Stimulated activated CD4-positive, alpha-beta T cell treated with anti-CD3 and anti-CD28 coated beads, Interleukin-2, amount 100 ng/mL, for 24 hours (primary cell): Measurements from ENCODE around the gene INPP5A.
A peak's percentile ranks its signal among the peaks of the same experiment; 100 is the strongest.
"Not testable (repeated sequence)": the region's sequence is repeated elsewhere in the genome, so short reads cannot be mapped to it uniquely, and the experiment has no call there.

Experiments
- DNase-seq, 2 donors: peaks; one replicate each; pipeline ENCODE4 v3.0.0-alpha.2; 2020

Gene INPP5A

GRCh38 chr10:132584081-132584480 is 46.5 kb downstream of the INPP5A start:
- DNase-seq = no peak

- no peak for DNase-seq
These were observed 48.4 kb downstream of the INPP5A start for GRCh38 chr10:132585732-132586722.

GRCh38 chr10:132586739-132587138 is 49.2 kb downstream of the INPP5A start:
- DNase-seq = no peak

GRCh38 chr10:132587175-132587574 is 49.6 kb downstream of the INPP5A start:
- DNase-seq = no peak

- peak; percentile 26 to 40 for DNase-seq
These were observed 50.9 kb downstream of the INPP5A start for GRCh38 chr10:132588301-132589013.

GRCh38 chr10:132589015-132589414 is 51.4 kb downstream of the INPP5A start:
- DNase-seq = no peak

- no peak for DNase-seq
These were observed 52.1 kb downstream of the INPP5A start for GRCh38 chr10:132589681-132590080.

- no peak for DNase-seq
These were observed 52.6 kb downstream of the INPP5A start for GRCh38 chr10:132590094-132590751.

- DNase-seq = no peak
These were observed 53.1 kb downstream of the INPP5A start for GRCh38 chr10:132590752-132591121.

- DNase-seq = no peak
These were observed 53.8 kb downstream of the INPP5A start for GRCh38 chr10:132591166-132591971.

- no peak for DNase-seq
These were observed 55.3 kb downstream of the INPP5A start for GRCh38 chr10:132592790-132593383.

- no peak for DNase-seq
These were observed 55.8 kb downstream of the INPP5A start for GRCh38 chr10:132593389-132593788.

- DNase-seq = no peak
These were observed 56.6 kb downstream of the INPP5A start for GRCh38 chr10:132593900-132594876.

GRCh38 chr10:132595021-132595420 is 57.4 kb downstream of the INPP5A start:
- no peak for DNase-seq

- DNase-seq = no peak
These were observed 58.3 kb downstream of the INPP5A start for GRCh38 chr10:132595854-132596253.

- DNase-seq = no peak
These were observed 59.2 kb downstream of the INPP5A start for GRCh38 chr10:132596742-132597279.

- no peak for DNase-seq
These were observed 60.1 kb downstream of the INPP5A start for GRCh38 chr10:132597654-132598053.

GRCh38 chr10:132599023-132599618 is 61.5 kb downstream of the INPP5A start:
- DNase-seq = not testable (repeated sequence)

GRCh38 chr10:132599732-132600131 is 62.1 kb downstream of the INPP5A start:
- no peak for DNase-seq

- no peak for DNase-seq
These were observed 62.8 kb downstream of the INPP5A start for GRCh38 chr10:132600416-132600815.
